Stimulated activated naive B cell treated with anti-CD40 and anti-IgM and Interleukin-4, amounts not matched to agents 10 μg/mL and 1 μg/mL and 100 μg/mL, for 72 hours (primary cell): Measurements from ENCODE around the gene EPC1.
"Not testable (repeated sequence)": the region's sequence is repeated elsewhere in the genome, so short reads cannot be mapped to it uniquely, and the experiment has no call there.

Experiments used
- ATAC-seq, 2 donors: fragments of 150-1000 bp; cut with Tn5 transposase; replicated peaks; 2 replicates each; pipeline ENCODE4 v1.10.0; 2021; ENCODE audit warnings: moderate library complexity in 1 of 2
- DNase-seq: peaks from one replicate; pipeline ENCODE4 v3.0.0; 2021
- H3K27ac Mint-ChIP-seq: one replicate; pipeline ENCODE4 v1.8.0; 2022; ENCODE audit warnings: mild to moderate bottlenecking, mixed read lengths
- H3K27me3 Mint-ChIP-seq, 2 donors: one replicate each; pipeline ENCODE4 v1.8.0; 2022; ENCODE audit warnings: mixed read lengths in 2 of 2
- H3K36me3 Mint-ChIP-seq, 2 donors: one replicate each; pipeline ENCODE4 v1.8.0; 2022; ENCODE audit warnings: mixed read lengths in 2 of 2, mild to moderate bottlenecking in 1 of 2
- H3K4me1 Mint-ChIP-seq, 2 donors: one replicate each; pipeline ENCODE4 v1.8.0; 2022; ENCODE audit warnings: mixed read lengths in 2 of 2, mild to moderate bottlenecking in 1 of 2
- H3K4me3 Mint-ChIP-seq, 2 donors: one replicate each; pipeline ENCODE4 v1.8.0; 2022; ENCODE audit warnings: mild to moderate bottlenecking in 2 of 2, mixed read lengths in 2 of 2, moderate library complexity in 1 of 2
- H3K9me3 Mint-ChIP-seq, 2 donors: one replicate each; pipeline ENCODE4 v1.8.0; 2022; ENCODE audit warnings: mixed read lengths in 2 of 2, mild to moderate bottlenecking in 1 of 2

The EPC1 gene, protein sequence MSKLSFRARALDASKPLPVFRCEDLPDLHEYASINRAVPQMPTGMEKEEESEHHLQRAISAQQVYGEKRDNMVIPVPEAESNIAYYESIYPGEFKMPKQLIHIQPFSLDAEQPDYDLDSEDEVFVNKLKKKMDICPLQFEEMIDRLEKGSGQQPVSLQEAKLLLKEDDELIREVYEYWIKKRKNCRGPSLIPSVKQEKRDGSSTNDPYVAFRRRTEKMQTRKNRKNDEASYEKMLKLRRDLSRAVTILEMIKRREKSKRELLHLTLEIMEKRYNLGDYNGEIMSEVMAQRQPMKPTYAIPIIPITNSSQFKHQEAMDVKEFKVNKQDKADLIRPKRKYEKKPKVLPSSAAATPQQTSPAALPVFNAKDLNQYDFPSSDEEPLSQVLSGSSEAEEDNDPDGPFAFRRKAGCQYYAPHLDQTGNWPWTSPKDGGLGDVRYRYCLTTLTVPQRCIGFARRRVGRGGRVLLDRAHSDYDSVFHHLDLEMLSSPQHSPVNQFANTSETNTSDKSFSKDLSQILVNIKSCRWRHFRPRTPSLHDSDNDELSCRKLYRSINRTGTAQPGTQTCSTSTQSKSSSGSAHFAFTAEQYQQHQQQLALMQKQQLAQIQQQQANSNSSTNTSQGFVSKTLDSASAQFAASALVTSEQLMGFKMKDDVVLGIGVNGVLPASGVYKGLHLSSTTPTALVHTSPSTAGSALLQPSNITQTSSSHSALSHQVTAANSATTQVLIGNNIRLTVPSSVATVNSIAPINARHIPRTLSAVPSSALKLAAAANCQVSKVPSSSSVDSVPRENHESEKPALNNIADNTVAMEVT

GRCh38 chr10:32346551-32347362 is at the start of gene EPC1:
Gene EPC1 (minus strand): TSS chr10:32347158. CDS start chr10:32346915, 243 bp downstream.
- H3K27me3 Mint-ChIP-seq: no peaks in the 10 kb centered on the region
- peaks cover 30 to 48% of the 10 kb centered on the region in 2 donors for H3K4me1 Mint-ChIP-seq
- H3K4me3 Mint-ChIP-seq: peak within 1 kb of the TSS; percentile 91 to 92
- H3K36me3 Mint-ChIP-seq: peaks cover 6 to 15% of the 10 kb centered on the region in 2 donors
- peak within 1 kb of the TSS; percentile 99 for H3K27ac Mint-ChIP-seq
- DNase-seq: peak; percentile 82
- H3K9me3 Mint-ChIP-seq: no peaks in the 10 kb centered on the region
- ATAC-seq: peak; percentile 81 to 85

DNA sequence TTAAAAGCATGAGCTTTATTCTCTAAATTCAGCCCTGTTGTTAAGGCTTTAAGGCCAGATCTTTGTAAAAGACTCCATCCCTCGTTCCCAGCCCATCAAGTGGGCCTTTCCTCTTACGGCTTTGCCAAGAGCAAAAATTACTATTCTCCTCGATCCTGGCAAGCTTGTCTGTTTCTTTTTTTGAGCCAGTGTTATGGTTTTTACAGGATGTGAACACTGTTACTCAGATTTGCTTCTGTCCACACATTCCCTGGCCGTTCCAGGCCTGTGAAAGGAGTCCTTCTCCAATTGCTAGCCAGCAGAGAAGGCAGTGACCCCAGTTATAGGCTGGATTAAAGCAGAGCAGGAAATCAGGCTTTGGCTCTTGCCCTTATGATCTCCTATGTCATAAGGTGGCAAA is 47.0 kb upstream of the EPC1 start:
- peaks cover 0 to 2% of the 10 kb centered on the region in 2 donors for H3K9me3 Mint-ChIP-seq
- ATAC-seq: no peak

DNA sequence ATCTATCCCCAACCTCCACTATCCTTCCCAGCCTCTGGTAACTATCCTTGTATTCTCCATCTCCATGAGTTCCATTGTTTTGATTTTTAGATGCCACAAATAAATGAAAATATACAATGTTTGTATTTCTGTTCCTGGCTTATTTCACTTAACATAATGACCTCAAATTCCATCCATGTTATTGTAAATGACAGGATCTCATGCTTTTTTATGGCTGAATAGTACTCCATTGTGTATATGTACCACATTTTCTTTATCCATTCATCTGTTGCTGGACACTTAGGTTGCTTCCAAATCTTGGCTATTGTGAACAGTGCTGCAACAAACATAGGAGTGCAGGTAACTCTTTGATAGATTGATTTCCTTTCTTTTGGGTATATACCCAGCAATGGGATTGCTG is 45.3 kb upstream of the EPC1 start:
- not testable (repeated sequence) for H3K36me3 Mint-ChIP-seq, DNase-seq, H3K9me3 Mint-ChIP-seq, ATAC-seq, H3K4me1 Mint-ChIP-seq, H3K4me3 Mint-ChIP-seq, H3K27ac Mint-ChIP-seq
- peaks cover 8 to 15% of the 10 kb centered on the region in 2 donors for H3K27me3 Mint-ChIP-seq

More for the DNA sequence above, 47.0 kb upstream of the EPC1 start:
- H3K36me3 Mint-ChIP-seq: no peaks in the 10 kb centered on the region
- no peak overlapping the region for H3K27ac Mint-ChIP-seq
- H3K27me3 Mint-ChIP-seq: peaks cover 8 to 12% of the 10 kb centered on the region in 2 donors
- H3K4me1 Mint-ChIP-seq: no peaks in the 10 kb centered on the region
- DNase-seq: no peak
- H3K4me3 Mint-ChIP-seq: no peak overlapping the region

DNA sequence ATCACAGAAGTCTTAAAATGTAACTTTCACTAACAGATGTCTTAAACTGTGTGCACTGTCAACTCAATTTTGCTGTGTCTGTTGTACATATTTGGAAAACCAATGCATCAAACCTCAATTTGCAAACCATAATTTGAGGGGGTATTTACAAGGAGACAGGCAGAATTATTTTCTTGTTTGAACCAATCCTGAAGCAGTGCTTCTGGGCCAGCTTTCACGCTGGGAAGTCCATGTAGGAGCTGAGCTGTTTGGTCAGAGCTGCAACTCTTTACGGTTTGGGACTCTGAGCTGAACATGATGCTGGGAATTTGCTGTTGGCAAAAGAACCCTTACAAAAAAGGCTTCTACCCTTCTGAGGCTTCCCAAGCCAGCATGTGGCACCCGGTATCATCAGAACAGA is 43.2 kb upstream of the EPC1 start:
- Mint-ChIP-seq H3K4me3 (no peak overlapping the region), H3K4me1 (peaks cover 0 to 2% of the 10 kb centered on the region in 2 donors), H3K36me3 (no peaks in the 10 kb centered on the region), H3K27ac (no peak overlapping the region), H3K27me3 (peaks cover 4 to 9% of the 10 kb centered on the region in 2 donors), H3K9me3 (peaks cover 0 to 2% of the 10 kb centered on the region in 2 donors)
- no peak for ATAC-seq
- DNase-seq: no peak

GRCh38 chr10:32388258-32389027 is 41.5 kb upstream of the EPC1 start:
- Mint-ChIP-seq H3K4me1 (peaks cover 0 to 2% of the 10 kb centered on the region in 2 donors), H3K9me3 (peaks cover 0 to 2% of the 10 kb centered on the region in 2 donors), H3K4me3 (no peak overlapping the region), H3K27ac (no peak overlapping the region), H3K27me3 (peaks cover 0 to 6% of the 10 kb centered on the region in 2 donors), H3K36me3 (no peaks in the 10 kb centered on the region)
- ATAC-seq (no peak), DNase-seq (no peak)

DNA sequence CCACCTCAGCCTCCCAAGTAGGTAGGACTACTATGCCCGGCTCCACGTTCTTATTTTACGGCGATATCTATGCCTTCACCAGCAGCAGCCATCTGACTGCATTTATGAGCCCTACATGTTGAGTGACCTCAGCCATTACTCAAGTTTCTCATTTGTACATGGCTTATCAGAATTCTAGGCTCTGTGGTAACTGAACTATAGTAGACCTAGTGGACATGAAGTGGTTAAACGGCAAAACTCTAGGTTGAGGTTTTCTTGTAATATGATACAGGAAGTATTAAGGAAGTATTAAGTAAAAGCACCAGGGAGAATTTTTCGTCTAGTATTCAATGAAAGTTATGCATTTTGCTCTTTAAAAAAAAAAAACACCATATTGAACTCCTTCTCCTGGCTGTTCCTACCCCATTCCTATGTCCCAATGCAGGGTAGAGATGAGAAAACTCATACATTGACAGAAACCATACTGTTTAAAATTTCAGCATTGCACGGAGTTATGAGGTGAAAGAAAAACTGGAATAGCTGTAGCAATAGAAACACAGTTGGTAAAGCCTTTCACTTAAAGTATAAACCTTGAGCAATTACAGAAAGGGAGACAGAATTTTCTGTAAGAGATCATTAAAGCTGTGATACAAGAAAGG is 39.8 kb upstream of the EPC1 start:
- Mint-ChIP-seq H3K9me3 (no peaks in the 10 kb centered on the region), H3K36me3 (no peaks in the 10 kb centered on the region), H3K4me1 (peaks cover 0 to 2% of the 10 kb centered on the region in 2 donors), H3K27ac (no peak overlapping the region), H3K27me3 (peaks cover 0 to 6% of the 10 kb centered on the region in 2 donors), H3K4me3 (no peak overlapping the region)
- DNase-seq (no peak), ATAC-seq (no peak)

DNA sequence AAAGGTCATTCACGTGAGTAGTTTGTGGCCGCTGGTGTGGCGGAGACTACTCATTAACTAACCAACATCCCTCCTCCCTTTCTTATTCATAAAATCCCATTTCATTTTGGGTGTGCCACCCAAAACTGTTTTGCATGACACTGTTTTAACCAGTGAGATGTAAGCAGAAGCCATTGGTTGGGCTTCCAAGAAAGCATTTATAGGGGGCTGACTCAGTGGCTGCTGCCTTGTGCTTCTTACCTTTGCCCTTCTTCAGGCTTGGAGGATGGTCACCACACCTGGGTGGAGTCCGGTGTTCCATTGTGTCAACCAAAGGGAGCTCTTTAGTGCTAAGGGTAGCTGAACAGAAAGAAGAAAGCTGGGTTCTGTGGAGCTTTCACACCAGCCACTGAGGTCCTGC is 37.2 kb upstream of the EPC1 start:
- Mint-ChIP-seq H3K9me3 (no peaks in the 10 kb centered on the region), H3K27ac (no peak overlapping the region), H3K4me3 (no peak overlapping the region), H3K36me3 (no peaks in the 10 kb centered on the region), H3K27me3 (peaks cover 0 to 5% of the 10 kb centered on the region in 2 donors), H3K4me1 (peaks cover 0 to 2% of the 10 kb centered on the region in 2 donors)
- DNase-seq: no peak
- ATAC-seq: no peak

DNA sequence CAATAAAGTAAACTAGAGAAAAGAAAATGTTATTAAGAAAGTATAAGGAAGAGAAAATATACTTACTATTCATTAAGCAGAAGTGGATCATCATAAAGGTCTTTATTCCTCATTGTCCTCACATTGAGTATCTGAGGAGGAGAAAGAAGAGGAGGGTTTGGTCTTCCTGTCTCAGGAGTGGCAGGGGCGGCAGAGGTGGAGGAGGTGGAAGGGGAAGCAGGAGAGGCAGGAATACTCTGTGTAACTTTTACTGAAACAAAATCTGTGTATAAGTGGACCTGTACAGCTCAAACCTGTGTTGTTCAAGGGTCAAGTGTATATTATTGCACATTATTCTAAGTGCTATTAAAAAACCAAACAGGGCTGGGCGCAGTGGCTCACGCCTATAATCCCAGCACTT is 34.2 kb upstream of the EPC1 start:
- Mint-ChIP-seq H3K4me3 (no peak overlapping the region), H3K27me3 (no peaks in the 10 kb centered on the region), H3K27ac (no peak overlapping the region), H3K9me3 (no peaks in the 10 kb centered on the region), H3K36me3 (no peaks in the 10 kb centered on the region), H3K4me1 (no peaks in the 10 kb centered on the region)
- ATAC-seq (no peak), DNase-seq (no peak)

DNA sequence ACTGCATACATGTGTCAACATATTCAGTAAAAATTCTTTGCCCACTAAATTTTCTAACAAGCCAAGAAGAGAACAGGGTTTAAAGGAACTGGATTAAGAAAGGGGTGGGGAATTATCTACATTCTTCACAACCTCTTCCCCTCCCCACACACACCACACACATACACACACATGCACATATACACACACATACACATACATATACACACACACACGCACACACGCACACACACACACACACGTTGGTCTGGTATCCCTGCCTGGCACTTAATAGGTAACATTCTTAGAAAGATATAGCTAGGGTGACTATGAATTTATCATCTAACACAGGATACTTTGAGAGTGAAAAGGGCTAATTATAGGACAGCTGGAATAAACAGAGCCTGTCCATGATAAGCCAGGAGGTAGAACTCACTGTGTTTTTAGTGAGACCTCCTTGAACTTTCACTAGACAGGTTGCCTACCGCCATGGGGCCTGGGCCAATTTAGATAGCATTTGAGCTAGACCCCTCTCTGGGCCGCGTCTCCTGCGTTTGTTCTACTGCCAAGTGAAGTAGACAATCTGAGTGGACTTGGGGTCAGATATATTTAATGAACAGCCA is 33.1 kb upstream of the EPC1 start:
- no peak for DNase-seq
- no peaks in the 10 kb centered on the region for H3K27me3 Mint-ChIP-seq
- H3K36me3 Mint-ChIP-seq: no peaks in the 10 kb centered on the region
- peaks cover 3 to 4% of the 10 kb centered on the region in 2 donors for H3K4me1 Mint-ChIP-seq
- no peak for ATAC-seq
- no peak overlapping the region for H3K27ac Mint-ChIP-seq
- no peak overlapping the region for H3K4me3 Mint-ChIP-seq
- no peaks in the 10 kb centered on the region for H3K9me3 Mint-ChIP-seq

DNA sequence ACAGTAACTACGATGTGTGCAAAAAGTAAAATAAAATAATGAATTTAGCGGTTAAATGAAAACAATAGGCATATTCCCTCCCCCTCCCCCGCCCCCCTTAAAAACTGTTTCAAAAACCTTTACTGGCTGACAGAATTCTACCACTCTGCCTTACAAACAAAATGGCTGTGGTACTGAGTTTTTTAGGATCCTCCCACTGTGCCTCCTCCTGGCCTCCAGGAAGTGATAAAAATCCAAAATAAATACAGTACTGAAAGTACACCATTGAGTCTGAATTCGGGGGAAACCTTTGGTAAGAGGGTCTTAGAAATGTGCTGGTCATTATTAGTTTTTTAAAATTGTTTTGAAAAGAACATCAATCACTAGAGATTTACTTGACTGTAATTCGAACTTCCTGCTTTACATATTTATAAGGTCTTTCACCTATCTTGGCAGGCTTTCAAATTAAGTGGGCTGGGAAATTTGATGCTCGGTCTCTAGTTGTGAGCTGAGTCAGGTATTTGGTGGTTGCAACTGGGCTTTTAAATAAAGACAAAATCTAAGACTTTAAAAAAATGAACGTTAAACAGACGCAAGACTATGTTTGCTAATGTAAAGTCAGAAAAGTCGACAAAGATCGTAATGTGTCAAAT is 32.5 kb upstream of the EPC1 start:
- H3K4me1 Mint-ChIP-seq: peaks cover 5 to 7% of the 10 kb centered on the region in 2 donors
- no peak overlapping the region for H3K4me3 Mint-ChIP-seq
- DNase-seq (no peak), ATAC-seq (peak; percentile 54 to 60)
- H3K27ac Mint-ChIP-seq: no peak overlapping the region
- no peaks in the 10 kb centered on the region for H3K36me3 Mint-ChIP-seq
- H3K9me3 Mint-ChIP-seq: no peaks in the 10 kb centered on the region
- H3K27me3 Mint-ChIP-seq: no peaks in the 10 kb centered on the region

GRCh38 chr10:32378363-32379317 is 31.7 kb upstream of the EPC1 start:
- Mint-ChIP-seq H3K27ac (no peak overlapping the region), H3K4me3 (no peak overlapping the region), H3K4me1 (peaks cover 6 to 7% of the 10 kb centered on the region in 2 donors), H3K9me3 (peaks cover 0 to 3% of the 10 kb centered on the region in 2 donors), H3K36me3 (peaks cover 0 to 4% of the 10 kb centered on the region in 2 donors), H3K27me3 (no peaks in the 10 kb centered on the region)
- DNase-seq (peak; percentile 86), ATAC-seq (peak; percentile 97)
